Endothelial cell of umbilical vein (primary cell): Measurements from ENCODE around the gene PSENEN. TPM values are rescaled to one million over a fixed set of nuclear protein-coding genes. Genes with fewer than 3 reads are reported as not detected.

Source experiments
- BruUV-seq: library from RNA; stranded (reverse); fragments of 400-500 nt; replicated peaks from 2 replicates; lab custom pipeline; 2021; lab: Mats Ljungman, UMichigan
- CTCF ChIA-PET: fragments of 300-600, 350-600 bp; sonication (Branson Sonifier 250); formaldehyde crosslinking; loops from one replicate; lab custom pipeline; 2021; ENCODE audit warnings: antibody characterized with exemption, inconsistent platforms; lab: Charles Lee
- POLR2A ChIA-PET: fragments of 300-600, 350-600 bp; sonication (Branson Sonifier 250); formaldehyde crosslinking; loops from one replicate; lab custom pipeline; 2021; ENCODE audit warnings: antibody characterized with exemption, inconsistent platforms; lab: Charles Lee
- DNase-seq: peaks from one replicate; pipeline ENCODE4 v3.0.0-alpha.2; 2011; ENCODE audit warnings: low read depth, low spot score
- FAIRE-seq: peaks from 2 replicates; lab custom pipeline; 2011; peaks lifted over from hg19 to GRCh38; lab: Jason Lieb, UNC
- H2AFZ ChIP-seq: 2 replicates; pipeline ENCODE4 v1.6.0; 2012; ENCODE audit warnings: low read depth, low read length, control low read depth, inconsistent platforms
- H3K27ac ChIP-seq: 2 replicates; pipeline ENCODE4 v1.5.1; 2011; ENCODE audit warnings: low read depth, mild to moderate bottlenecking, control low read depth, low read length, moderate library complexity; ENCODE audit not compliant: insufficient read depth
- H3K27me3 ChIP-seq, 2 experiments: 2 replicates each; pipeline versions ENCODE4 v1.6.0 to v1.6.1; 2011; ENCODE audit warnings: low read length in 2 of 2, mixed read lengths in 1 of 2; ENCODE audit not compliant: control insufficient read depth in 2 of 2, insufficient read depth in 2 of 2
- H3K36me3 ChIP-seq, 2 experiments: 2 replicates in 1 of 2; 3 replicates in 1 of 2; pipeline ENCODE4 v1.5.1; 2011; ENCODE audit warnings: low read length in 2 of 2, mild to moderate bottlenecking in 1 of 2, moderate library complexity in 1 of 2; ENCODE audit not compliant: control insufficient read depth in 2 of 2, insufficient read depth in 2 of 2; ENCODE audit errors: extremely low read depth in 1 of 2
- H3K4me1 ChIP-seq: 3 replicates; pipeline ENCODE4 v1.5.1; 2011; ENCODE audit warnings: mild to moderate bottlenecking, low read length; ENCODE audit not compliant: control insufficient read depth, insufficient read depth; ENCODE audit errors: extremely low read depth
- H3K4me2 ChIP-seq: 2 replicates; pipeline ENCODE4 v1.6.1; 2011; ENCODE audit warnings: low read length, control low read depth, mixed read lengths; ENCODE audit not compliant: insufficient read depth
- H3K4me3 ChIP-seq, 3 experiments: fragments of 200-600 bp in 1 of 3; sonication (generic), shearing (Covaris generic) in 1 of 3; replicated peaks in 1 of 3; 2 replicates each; pipeline ENCODE4 v1.5.1; 2011 to 2016; ENCODE audit warnings: control low read depth in 3 of 3, low read length in 3 of 3, mild to moderate bottlenecking in 2 of 3, inconsistent platforms in 1 of 3, low read depth in 1 of 3, moderate library complexity in 1 of 3; ENCODE audit not compliant: insufficient read depth in 1 of 3
- H3K79me2 ChIP-seq: 2 replicates; pipeline ENCODE4 v1.6.0; 2012; ENCODE audit warnings: low read length, inconsistent platforms; ENCODE audit not compliant: control insufficient read depth, insufficient read depth
- H3K9ac ChIP-seq: replicated peaks from 2 replicates; pipeline ENCODE3; 2011; ENCODE audit warnings: low read length, control low read depth; ENCODE audit not compliant: insufficient read depth; ENCODE audit errors: extremely low read depth
- H3K9me1 ChIP-seq: replicated peaks from 3 replicates; pipeline ENCODE4 v1.6.0; 2011; ENCODE audit warnings: mild to moderate bottlenecking, low read length; ENCODE audit not compliant: control insufficient read depth, insufficient read depth; ENCODE audit errors: extremely low read depth
- H3K9me3 ChIP-seq: replicated peaks from 2 replicates; pipeline ENCODE4 v1.5.1; 2012; ENCODE audit warnings: low read length, inconsistent platforms; ENCODE audit not compliant: control insufficient read depth, insufficient read depth
- H4K20me1 ChIP-seq: replicated peaks from 2 replicates; pipeline ENCODE3; 2011; ENCODE audit warnings: mild to moderate bottlenecking, low read length; ENCODE audit not compliant: control insufficient read depth, insufficient read depth; ENCODE audit errors: extremely low read depth
- FOS ChIP-seq: IDR thresholded peaks from 2 replicates; pipeline ENCODE4 v1.6.1; 2011; ENCODE audit warnings: mild to moderate bottlenecking, low read length, moderate library complexity, borderline replicate concordance; ENCODE audit not compliant: insufficient read depth
- GATA2 ChIP-seq: IDR thresholded peaks from 2 replicates; pipeline ENCODE4 v1.7.0; 2011; ENCODE audit warnings: low read depth, mild to moderate bottlenecking, moderate library complexity, mixed read lengths, low read length; ENCODE audit not compliant: insufficient read length, insufficient read depth
- JUN ChIP-seq: IDR thresholded peaks from 2 replicates; pipeline ENCODE4 v1.6.1; 2011; ENCODE audit warnings: borderline replicate concordance, low read depth; ENCODE audit not compliant: insufficient read length, insufficient read depth
- MYC ChIP-seq: IDR thresholded peaks from one replicate; pipeline ENCODE4 v1.6.1; 2011; ENCODE audit warnings: mild to moderate bottlenecking, low read depth, low read length
- dilution Hi-C: fragments of 300-500 bp; cut with MboI; formaldehyde crosslinking; loops from one replicate; pipeline ENCODE4 v1.15.0; 2019; ENCODE audit warnings: low sequenced_read_pairs; ENCODE audit not compliant: extremely low pct_ligation_motif_present
- intact Hi-C: fragments of 100-400 bp; cut with micrococcal nuclease; formaldehyde crosslinking; loops from one replicate; pipeline ENCODE4 v1.10.0; 2022
- polyA plus RNA-seq, 4 experiments: library from polyadenylated mRNA; depleted of rRNA in 3 of 4; stranded (reverse) in 3 of 4; unstranded in 1 of 4; fragments of >200 nt; gene quantifications; 2 replicates each; pipeline versions ENCODE4 v1.2.1 to v1.2.3, GENCODE V29; 2011 to 2012; ENCODE audit warnings: missing spikeins in 1 of 4
- total RNA-seq: library from RNA; stranded (reverse); gene quantifications from 2 replicates; pipeline ENCODE4 v1.2.3, GENCODE V29; 2021

Gene PSENEN
- total and polyA plus RNA-seq, 2 donors (not counting 3 experiments of a cell fraction or from before 2014, with no cell fraction given) = 60.0 to 70.1 TPM

DNA sequence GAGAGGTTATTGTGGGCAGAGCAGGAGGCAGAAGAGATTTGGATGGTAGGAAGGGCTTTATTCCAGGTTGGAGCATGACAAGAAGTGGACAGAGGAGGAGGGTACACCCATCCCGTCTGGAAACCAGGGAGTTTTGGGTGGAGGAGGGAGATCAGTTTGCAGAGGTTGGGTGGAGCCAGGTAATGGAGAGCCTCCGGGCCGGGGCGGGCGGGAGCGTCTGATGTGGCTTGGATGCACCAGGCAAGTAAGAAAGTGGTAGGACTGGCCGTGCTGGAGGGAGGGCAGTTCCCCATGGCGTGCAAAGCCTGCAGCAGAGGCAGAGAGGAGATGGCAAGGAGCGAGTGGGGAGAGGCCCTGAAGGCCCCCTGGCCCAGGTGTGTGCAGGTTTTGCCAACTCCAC lies 14.1 kb upstream of the PSENEN start:
- no TSS peak for BruUV-seq
- POLR2A ChIA-PET = no interaction called here
- CTCF ChIA-PET = no interaction called here

DNA sequence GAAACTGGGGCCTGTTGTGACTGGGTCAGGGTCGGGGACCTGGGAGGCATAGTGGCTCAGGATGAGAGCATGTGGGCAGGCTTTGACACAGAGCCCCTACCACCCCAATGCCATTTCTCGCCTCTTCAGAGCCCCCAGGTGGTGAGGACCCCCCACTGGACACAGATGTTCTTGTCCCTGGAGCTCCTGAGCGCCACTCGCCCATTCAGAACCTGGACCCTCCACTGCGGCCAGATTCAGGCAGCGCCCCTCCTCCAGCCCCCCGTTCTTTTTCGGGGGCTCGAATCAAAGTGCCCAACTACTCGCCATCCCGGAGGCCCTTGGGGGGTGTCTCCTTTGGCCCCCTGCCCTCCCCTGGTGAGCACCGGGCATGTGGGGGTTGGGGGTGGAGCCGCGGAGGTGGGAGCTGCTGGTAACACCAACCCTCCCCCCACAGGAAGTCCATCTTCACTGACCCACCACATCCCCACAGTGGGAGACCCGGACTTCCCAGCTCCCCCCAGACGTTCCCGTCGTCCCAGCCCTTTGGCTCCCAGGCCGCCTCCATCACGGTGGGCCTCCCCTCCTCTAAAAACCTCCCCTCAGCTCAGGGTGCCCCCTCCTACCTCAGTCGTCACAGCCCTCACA lies 13.6 kb upstream of the PSENEN start:
- Histone ChIP-seq H3K4me1 (no peaks in the 10 kb centered on the region), H2AFZ (no peak overlapping the region), H3K36me3 (peaks cover 17 to 73% of the 10 kb centered on the region in 2 experiments), H3K9me1 (no peaks in the 10 kb centered on the region), H4K20me1 (no peaks in the 10 kb centered on the region), H3K4me2 (no peak overlapping the region), H3K9me3 (no peaks in the 10 kb centered on the region), H3K79me2 (no peaks in the 10 kb centered on the region), H3K4me3 (no peak overlapping the region), H3K27ac (no peak overlapping the region), H3K27me3 (no peaks in the 10 kb centered on the region), H3K9ac (no peak overlapping the region)
- TF ChIP-seq FOS = no peak
- no peak for TF ChIP-seq GATA2
- no peak for TF ChIP-seq JUN
- TF ChIP-seq MYC = no peak
- dilution Hi-C loops = no loop called here
- ChIA-PET POLR2A (no interaction called here), CTCF (interaction anchor here (0.5 kb wide), 1 partner anchor 11 kb away, joined by 5 read pairs; no protein-coding TSS in a partner anchor)
- DNase-seq (no peak), FAIRE-seq (no peak)
- no TSS peak for BruUV-seq
- intact Hi-C loops = no loop called here

More for the DNA sequence above, 14.1 kb upstream of the PSENEN start:
- H3K27me3 ChIP-seq = no peaks in the 10 kb centered on the region
- no peak for TF ChIP-seq MYC
- peaks cover 17 to 70% of the 10 kb centered on the region in 2 experiments for H3K36me3 ChIP-seq
- H3K79me2 ChIP-seq = no peaks in the 10 kb centered on the region
- H3K27ac ChIP-seq = no peak overlapping the region
- intact Hi-C loops (no loop called here), dilution Hi-C loops (no loop called here)
- DNase-seq (no peak), FAIRE-seq (no peak)
- H3K4me3 ChIP-seq = no peak overlapping the region
- no peak overlapping the region for H2AFZ ChIP-seq
- H3K9me1 ChIP-seq = no peaks in the 10 kb centered on the region
- no peaks in the 10 kb centered on the region for H3K4me1 ChIP-seq
- H3K4me2 ChIP-seq = no peak overlapping the region
- no peak overlapping the region for H3K9ac ChIP-seq
- no peaks in the 10 kb centered on the region for H4K20me1 ChIP-seq
- H3K9me3 ChIP-seq = no peaks in the 10 kb centered on the region
